ENCODE measurements around the gene PPRC1.

DNA sequence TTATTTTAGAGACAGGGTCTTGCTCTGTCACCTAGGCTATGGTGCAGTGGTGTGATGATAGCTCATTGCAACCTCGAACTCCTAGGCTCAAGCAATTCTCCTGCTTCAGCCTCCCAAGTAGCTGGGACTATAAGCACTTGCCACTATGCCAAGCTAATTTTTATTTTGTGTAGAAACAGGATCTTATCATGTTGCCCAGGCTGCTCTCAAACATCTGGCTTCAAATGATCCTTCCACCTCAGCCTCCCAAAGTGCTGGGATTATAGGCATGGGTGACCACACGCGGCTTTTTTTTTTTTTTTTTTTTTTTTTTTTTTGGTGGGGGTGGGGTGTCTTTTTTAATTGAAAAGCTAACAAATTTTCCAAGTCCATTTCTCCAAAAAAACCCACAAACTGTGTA, 49.3 kb upstream of the PPRC1 start:
- TF ChIP-seq, protein P1, sequence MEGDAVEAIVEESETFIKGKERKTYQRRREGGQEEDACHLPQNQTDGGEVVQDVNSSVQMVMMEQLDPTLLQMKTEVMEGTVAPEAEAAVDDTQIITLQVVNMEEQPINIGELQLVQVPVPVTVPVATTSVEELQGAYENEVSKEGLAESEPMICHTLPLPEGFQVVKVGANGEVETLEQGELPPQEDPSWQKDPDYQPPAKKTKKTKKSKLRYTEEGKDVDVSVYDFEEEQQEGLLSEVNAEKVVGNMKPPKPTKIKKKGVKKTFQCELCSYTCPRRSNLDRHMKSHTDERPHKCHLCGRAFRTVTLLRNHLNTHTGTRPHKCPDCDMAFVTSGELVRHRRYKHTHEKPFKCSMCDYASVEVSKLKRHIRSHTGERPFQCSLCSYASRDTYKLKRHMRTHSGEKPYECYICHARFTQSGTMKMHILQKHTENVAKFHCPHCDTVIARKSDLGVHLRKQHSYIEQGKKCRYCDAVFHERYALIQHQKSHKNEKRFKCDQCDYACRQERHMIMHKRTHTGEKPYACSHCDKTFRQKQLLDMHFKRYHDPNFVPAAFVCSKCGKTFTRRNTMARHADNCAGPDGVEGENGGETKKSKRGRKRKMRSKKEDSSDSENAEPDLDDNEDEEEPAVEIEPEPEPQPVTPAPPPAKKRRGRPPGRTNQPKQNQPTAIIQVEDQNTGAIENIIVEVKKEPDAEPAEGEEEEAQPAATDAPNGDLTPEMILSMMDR (IDR thresholded peaks at IDR 0.05; ENCODE audit: poor library complexity, severe bottlenecking): no peak
- TF ChIP-seq POLR2AphosphoS5 (IDR thresholded peaks at IDR 0.05): no peak
- no peak for TF ChIP-seq MXI1 (conservative IDR thresholded peaks at IDR 0.05; ENCODE audit: poor library complexity, severe bottlenecking)
- TF ChIP-seq, protein P2, sequence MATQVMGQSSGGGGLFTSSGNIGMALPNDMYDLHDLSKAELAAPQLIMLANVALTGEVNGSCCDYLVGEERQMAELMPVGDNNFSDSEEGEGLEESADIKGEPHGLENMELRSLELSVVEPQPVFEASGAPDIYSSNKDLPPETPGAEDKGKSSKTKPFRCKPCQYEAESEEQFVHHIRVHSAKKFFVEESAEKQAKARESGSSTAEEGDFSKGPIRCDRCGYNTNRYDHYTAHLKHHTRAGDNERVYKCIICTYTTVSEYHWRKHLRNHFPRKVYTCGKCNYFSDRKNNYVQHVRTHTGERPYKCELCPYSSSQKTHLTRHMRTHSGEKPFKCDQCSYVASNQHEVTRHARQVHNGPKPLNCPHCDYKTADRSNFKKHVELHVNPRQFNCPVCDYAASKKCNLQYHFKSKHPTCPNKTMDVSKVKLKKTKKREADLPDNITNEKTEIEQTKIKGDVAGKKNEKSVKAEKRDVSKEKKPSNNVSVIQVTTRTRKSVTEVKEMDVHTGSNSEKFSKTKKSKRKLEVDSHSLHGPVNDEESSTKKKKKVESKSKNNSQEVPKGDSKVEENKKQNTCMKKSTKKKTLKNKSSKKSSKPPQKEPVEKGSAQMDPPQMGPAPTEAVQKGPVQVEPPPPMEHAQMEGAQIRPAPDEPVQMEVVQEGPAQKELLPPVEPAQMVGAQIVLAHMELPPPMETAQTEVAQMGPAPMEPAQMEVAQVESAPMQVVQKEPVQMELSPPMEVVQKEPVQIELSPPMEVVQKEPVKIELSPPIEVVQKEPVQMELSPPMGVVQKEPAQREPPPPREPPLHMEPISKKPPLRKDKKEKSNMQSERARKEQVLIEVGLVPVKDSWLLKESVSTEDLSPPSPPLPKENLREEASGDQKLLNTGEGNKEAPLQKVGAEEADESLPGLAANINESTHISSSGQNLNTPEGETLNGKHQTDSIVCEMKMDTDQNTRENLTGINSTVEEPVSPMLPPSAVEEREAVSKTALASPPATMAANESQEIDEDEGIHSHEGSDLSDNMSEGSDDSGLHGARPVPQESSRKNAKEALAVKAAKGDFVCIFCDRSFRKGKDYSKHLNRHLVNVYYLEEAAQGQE (IDR thresholded peaks at IDR 0.05; ENCODE audit: borderline replicate concordance): no peak
- no peak for TF ChIP-seq RAD21 (conservative IDR thresholded peaks at IDR 0.05)
- TF ChIP-seq EZH2 (IDR thresholded peaks at IDR 0.05; ENCODE audit: borderline replicate concordance, insufficient read depth, low read length, poor library complexity, severe bottlenecking): no peak
- no peak for TF ChIP-seq EP300 (conservative IDR thresholded peaks at IDR 0.05; ENCODE audit: poor library complexity, severe bottlenecking)
- TF ChIP-seq SMC3 (conservative IDR thresholded peaks at IDR 0.05; ENCODE audit: poor library complexity): no peak
- TF ChIP-seq TAF1 (IDR thresholded peaks at IDR 0.05; ENCODE audit: low read depth): no peak
